Heart right ventricle (tissue), 16 donors: ENCODE data around the gene PSAT1. TPM values are rescaled to one million over a fixed set of nuclear protein-coding genes. Genes with fewer than 3 reads are reported as not detected.

Source experiments
- ATAC-seq, 8 donors: fragments of 200-7000 bp; cut with Tn5 transposase; one replicate each; pipeline ENCODE4 v1.9.1; 2020; ENCODE audit warnings: mild to moderate bottlenecking in 8 of 8, moderate library complexity in 8 of 8, moderate number of reproducible peaks in 1 of 8
- DNase-seq, 2 donors: peaks; one replicate each; pipeline ENCODE4 v3.0.0-alpha.2; 2020
- H3K27ac ChIP-seq, 10 donors: fragments of 200-600 bp; sonication (generic) in 2 of 10; one replicate each; pipeline versions ENCODE4 v1.5.0 to v1.8.0; 2020 to 2022; ENCODE audit warnings: mild to moderate bottlenecking in 3 of 10
- H3K27me3 ChIP-seq, 7 donors: fragments of 200-600 bp; one replicate each; pipeline ENCODE4 v1.8.0; 2021 to 2022; ENCODE audit warnings: mild to moderate bottlenecking in 2 of 7
- H3K36me3 ChIP-seq, 9 donors: fragments of 200-600 bp; sonication (generic) in 1 of 9; one replicate each; pipeline versions ENCODE4 v1.5.0 to v1.8.0; 2020 to 2022; ENCODE audit warnings: mild to moderate bottlenecking in 2 of 9
- H3K4me1 ChIP-seq, 9 donors: fragments of 200-600 bp; sonication (generic) in 1 of 9; one replicate each; pipeline versions ENCODE4 v1.5.0 to v1.8.0; 2020 to 2022; ENCODE audit warnings: mild to moderate bottlenecking in 4 of 9
- H3K4me3 ChIP-seq, 10 donors: fragments of 200-600 bp; sonication (generic) in 2 of 10; one replicate each; pipeline versions ENCODE4 v1.5.0 to v1.8.0; 2020 to 2022; ENCODE audit warnings: mild to moderate bottlenecking in 7 of 10, moderate library complexity in 2 of 10
- H3K9me3 ChIP-seq, 11 donors: fragments of 200-600 bp in 10 of 11; sonication (generic) in 2 of 11; one replicate each; pipeline versions ENCODE4 v1.5.0 to v1.8.0; 2013 to 2022; ENCODE audit warnings: mild to moderate bottlenecking in 2 of 11, control low read depth in 1 of 11, moderate library complexity in 1 of 11
- CTCF ChIP-seq, 9 donors: fragments of 200-600 bp; sonication (generic) in 2 of 9; IDR thresholded peaks; one replicate each; pipeline versions ENCODE4 v1.5.0 to v1.8.0; 2021 to 2022; ENCODE audit warnings: antibody characterized with exemption in 9 of 9, mild to moderate bottlenecking in 5 of 9, moderate library complexity in 1 of 9
- WGBS, 2 donors: extraction: QIAGEN DNeasy Blood & Tissue Kit; methylation state at CpG; one replicate each; pipeline ENCODE4 v1.1.7; 2013; ENCODE audit warnings: inconsistent platforms in 1 of 2; 5-methylcytosine and 5-hydroxymethylcytosine counted together
- intact Hi-C, 10 donors: fragments of 100-400 bp; cut with DNase I; formaldehyde crosslinking; loops; one replicate each; pipeline versions ENCODE4 v1.11.1 to v1.14.2; 2022
- polyA plus RNA-seq, 2 donors: library from polyadenylated mRNA; stranded (reverse); fragments of 200-250 nt; gene quantifications; one replicate each; pipeline ENCODE4 v1.2.3, GENCODE V29; 2013
- total RNA-seq, 10 donors: library from RNA; stranded (reverse); fragmentation: NEBNext Ultra II Directional in 3 of 10; extraction: Animal tissue kit (Norgen Biotek cat#: 25700) in 3 of 10; gene quantifications; one replicate each; pipeline versions ENCODE4 v1.2.1 to v1.2.4, GENCODE V29; 2021 to 2023
- donor health status: Arrhythmogenic right ventricular cardiomyopathy.
- donor health status: ischemic (EF 13 %, LVEDD 7.1; RV severe dilation, severe dysfunction).
- donor health status: healthy with polysubstance abuse.
- donor health status: DM: no; HTN: yes; CAD: no.
- donor health status: DM: no; HTN: no; CAD: no.
- donor health status: ischemic (EF 25% LVEDD 6.9; RV normal size, moderate dysfunction).
- donor health status: ischemic (EF 25% LVEDD 5.7; RV mildly dilated, moderate dysfunction).
- donor health status: healthy.
- donor health status: DM: yes; HTN: yes; CAD: no.
- donor health status: Ischemic cardiomyopathy.
- donor health status: ischemic (EF 35%, LVEDD 5.7; RV mildly dilated, moderate dysfunction).
- donor health status: nonischemic (EF 11% LVEDD 7.7; RV severe dilation, severe dysfunction).
- donor health status: DM: yes; HTN: yes; CAD: no.
- donor health status: PGD.
- donor health status: ischemic (EF 29% LVEDD 5.4; RV normal size, mild dysfunction).
- donor health status: nonischemic (EF 23%, LVEDD 6.1; RV moderate dilation, normal function).

The PSAT1 gene
- total and polyA plus RNA-seq, 12 donors, result 0.28 to 4.0 (median 0.56) TPM; not detected in 1

- Histone ChIP-seq H3K4me1 (peaks cover 0 to 6% (median under 1%) of the 10 kb centered on the region in 9 donors), H3K4me3 (no peak overlapping the region), H3K27ac (no peak overlapping the region), H3K9me3 (no peaks in the 10 kb centered on the region), H3K36me3 (no peaks in the 10 kb centered on the region), H3K27me3 (no peaks in the 10 kb centered on the region)
- no peak for TF ChIP-seq CTCF (IDR thresholded peaks at IDR 0.05)
- ATAC-seq, result no peak
- no peak for DNase-seq
- intact Hi-C loops, result no loop called here
- 75 to 96% methylated on average over 4 of the region's 4 CpGs for WGBS, 2 donors
Observed at GRCh38 chr9:78320030-78320693, 23.2 kb downstream of the PSAT1 start.

- Histone ChIP-seq H3K27me3 (no peaks in the 10 kb centered on the region), H3K27ac (no peak overlapping the region), H3K4me3 (no peak overlapping the region), H3K4me1 (peaks cover 0 to 8% (median 4%) of the 10 kb centered on the region in 9 donors), H3K9me3 (no peaks in the 10 kb centered on the region), H3K36me3 (no peaks in the 10 kb centered on the region)
- ATAC-seq (peak in 3 of 8 donors; percentile 34 to 66 (median 34)), DNase-seq (no peak)
- intact Hi-C loops, result no loop called here
- 92 to 93% methylated on average over 4 of the region's 4 CpGs for WGBS, 2 donors
- no peak for TF ChIP-seq CTCF (IDR thresholded peaks at IDR 0.05)
Observed at GRCh38 chr9:78320875-78321496, 24.1 kb downstream of the PSAT1 start.

GRCh38 chr9:78321505-78321904, 24.6 kb downstream of the PSAT1 start:
- H3K27ac ChIP-seq, result no peak overlapping the region
- DNase-seq (no peak), ATAC-seq (no peak)
- H3K4me1 ChIP-seq, result peaks cover 0 to 8% (median 4%) of the 10 kb centered on the region in 9 donors
- no peak overlapping the region for H3K4me3 ChIP-seq
- H3K36me3 ChIP-seq, result no peaks in the 10 kb centered on the region
- no peaks in the 10 kb centered on the region for H3K27me3 ChIP-seq
- TF ChIP-seq CTCF (IDR thresholded peaks at IDR 0.05), result no peak
- peaks cover 0 to under 1% (median 0%) of the 10 kb centered on the region in 11 donors for H3K9me3 ChIP-seq
- intact Hi-C loops, result no loop called here
- 87 to 88% methylated on average over 7 of the region's 7 CpGs for WGBS, 2 donors

- Histone ChIP-seq H3K27ac (no peak overlapping the region), H3K27me3 (no peaks in the 10 kb centered on the region), H3K9me3 (peaks cover 0 to 3% (median 0%) of the 10 kb centered on the region in 11 donors), H3K4me1 (peaks cover 0 to 8% (median 4%) of the 10 kb centered on the region in 9 donors), H3K36me3 (no peaks in the 10 kb centered on the region), H3K4me3 (no peak overlapping the region)
- DNase-seq, result no peak
- WGBS, 2 donors, result 82 to 92% methylated on average over 10 of the region's 10 CpGs
- no peak for ATAC-seq
- TF ChIP-seq CTCF (IDR thresholded peaks at IDR 0.05), result no peak
- intact Hi-C loops, result no loop called here
Observed at GRCh38 chr9:78324068-78324650, 27.2 kb downstream of the PSAT1 start.
